GM18508 (cell line): ENCODE results near the gene KLHL3.

Source experiments
- ATAC-seq: cut with Tn5 transposase; IDR thresholded peaks from one replicate; pipeline ENCODE4 v1.9.1; 2021; ENCODE audit warnings: moderate number of reproducible peaks; ENCODE audit not compliant: insufficient read depth, unreplicated experiment

The KLHL3 gene

DNA sequence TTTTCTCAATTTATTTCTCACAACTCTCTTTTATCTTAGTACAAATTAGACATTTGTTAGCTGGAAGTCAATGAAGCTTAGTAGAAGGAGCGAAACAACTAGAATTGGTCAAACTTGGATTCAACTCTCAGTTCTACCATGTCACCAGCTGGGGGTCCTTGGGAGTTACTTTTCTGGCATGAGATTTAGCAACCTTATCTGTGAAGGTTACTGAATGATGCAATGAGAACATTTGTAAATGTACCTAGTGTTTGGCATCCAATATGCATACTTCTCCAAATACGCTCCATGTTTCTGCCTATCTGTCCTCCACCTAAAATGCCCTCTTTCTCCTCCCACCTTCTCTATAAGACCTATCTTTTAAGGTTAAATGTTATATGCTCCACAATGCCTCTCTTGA lies 12.0 kb upstream of the KLHL3 start:
- ATAC-seq: no peak

DNA sequence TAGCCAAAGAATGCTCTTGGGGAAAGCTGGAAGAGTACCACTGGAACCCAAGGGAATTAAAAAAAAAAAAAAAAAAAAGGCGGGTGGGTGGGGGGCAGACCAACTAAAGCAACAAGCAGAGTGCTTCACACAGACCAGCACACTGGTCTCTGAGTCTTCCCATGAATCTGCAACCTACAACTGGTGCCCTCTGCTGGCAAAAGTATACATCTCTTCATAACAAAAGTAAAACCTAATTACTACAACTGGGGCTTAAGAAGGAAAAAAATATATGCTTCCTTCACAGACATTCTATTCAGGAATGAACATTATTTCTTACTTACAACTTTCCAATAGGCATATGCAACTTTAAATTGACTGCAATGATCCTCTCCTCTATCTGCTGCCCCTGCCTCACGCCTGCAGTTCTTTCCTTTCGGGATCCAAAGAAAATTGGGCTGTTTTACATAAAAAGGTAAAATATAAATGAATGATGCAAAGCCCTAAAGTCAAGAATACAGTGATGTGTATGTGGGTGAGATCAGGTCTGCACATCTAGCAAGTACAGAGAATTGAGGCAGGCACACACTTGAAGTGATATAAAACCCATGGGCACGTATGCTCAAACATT lies 7.2 kb upstream of the KLHL3 start:
- ATAC-seq: no peak

- no peak for ATAC-seq
Measured at GRCh38 chr5:137741718-137742117, 5.8 kb upstream of the KLHL3 start.

GRCh38 chr5:137739737-137740136 lies 3.8 kb upstream of the KLHL3 start:
- no peak for ATAC-seq

DNA sequence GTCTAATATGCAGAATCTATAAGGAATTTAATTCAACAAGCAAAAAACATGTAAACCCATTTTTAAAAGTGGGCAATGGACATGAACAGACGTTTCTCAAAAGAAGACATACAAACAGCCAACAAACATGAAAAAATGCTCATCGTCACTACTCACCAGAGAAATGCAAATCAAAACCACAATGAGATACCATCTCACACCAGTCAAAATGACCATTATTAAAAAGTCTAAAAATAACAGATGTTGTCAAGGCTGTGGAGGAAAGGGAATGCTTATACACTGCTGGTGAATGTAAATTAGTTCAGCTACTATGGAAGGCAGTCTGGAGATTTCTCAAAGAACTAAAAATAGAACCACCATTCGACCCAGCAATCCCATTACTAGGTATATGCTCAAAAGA lies 3.1 kb upstream of the KLHL3 start:
- ATAC-seq: no peak

DNA sequence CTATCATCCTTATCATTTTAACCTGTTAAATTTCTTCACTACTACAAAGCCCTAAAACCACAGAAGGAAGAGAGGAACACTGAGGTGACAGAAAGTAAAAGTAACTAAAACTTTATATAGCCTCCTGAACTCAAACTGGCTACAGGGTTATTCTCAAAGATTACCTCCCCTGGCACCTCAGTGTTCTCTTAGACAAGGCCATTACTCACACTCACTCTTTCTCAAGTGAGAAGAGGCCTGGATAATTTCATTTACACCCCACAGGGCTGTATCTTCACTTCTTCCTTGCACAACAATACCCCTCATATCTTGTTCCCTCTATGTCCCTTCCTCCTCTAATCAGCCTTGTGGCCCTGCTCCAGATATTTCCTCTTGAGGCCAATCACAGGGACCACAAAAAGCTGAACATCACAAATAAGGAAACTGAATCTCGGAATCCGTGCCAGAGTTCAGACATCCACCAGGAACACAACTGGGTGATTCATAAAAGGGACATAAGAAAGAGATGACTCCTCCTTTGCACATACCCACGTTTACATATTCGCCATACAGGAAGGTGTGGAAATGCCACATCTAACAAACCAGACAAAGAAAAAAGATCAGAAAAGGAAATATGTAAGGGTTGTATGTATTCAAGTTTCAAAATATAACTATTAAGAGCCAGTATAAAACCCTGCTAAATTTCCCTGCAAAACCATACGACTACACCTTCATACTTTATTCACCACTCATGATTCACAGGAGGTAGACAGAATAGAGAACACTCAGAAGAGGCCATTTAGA lies 1.7 kb upstream of the KLHL3 start:
- ATAC-seq: no peak

- ATAC-seq: no peak
Measured at GRCh38 chr5:137736496-137736895, 607 bp upstream of the KLHL3 start.

- no peak for ATAC-seq
Measured at GRCh38 chr5:137734962-137735554, 831 bp downstream of the KLHL3 start.

GRCh38 chr5:137734331-137734730 lies 1.6 kb downstream of the KLHL3 start:
- no peak for ATAC-seq

DNA sequence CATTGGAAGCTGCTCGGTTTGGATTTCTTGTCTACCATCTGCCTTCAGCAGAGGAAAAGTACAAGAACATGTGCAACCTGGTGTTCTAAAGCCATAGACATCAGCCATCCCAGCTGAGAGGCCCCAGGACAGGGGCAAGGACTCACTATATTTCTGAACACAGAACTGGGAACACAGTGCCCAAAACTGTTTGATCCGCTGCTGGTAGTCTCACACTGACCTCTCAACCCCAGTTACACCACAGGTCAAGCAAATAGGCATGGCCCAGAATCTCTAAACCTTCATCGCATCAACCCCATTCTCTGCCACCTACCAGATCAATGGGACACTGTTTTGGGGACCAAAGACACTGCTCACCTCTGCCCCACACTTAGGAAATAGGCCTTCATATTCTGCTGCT lies 2.0 kb downstream of the KLHL3 start:
- no peak for ATAC-seq

- no peak for ATAC-seq
Measured at GRCh38 chr5:137733006-137733405, 2.9 kb downstream of the KLHL3 start.

DNA sequence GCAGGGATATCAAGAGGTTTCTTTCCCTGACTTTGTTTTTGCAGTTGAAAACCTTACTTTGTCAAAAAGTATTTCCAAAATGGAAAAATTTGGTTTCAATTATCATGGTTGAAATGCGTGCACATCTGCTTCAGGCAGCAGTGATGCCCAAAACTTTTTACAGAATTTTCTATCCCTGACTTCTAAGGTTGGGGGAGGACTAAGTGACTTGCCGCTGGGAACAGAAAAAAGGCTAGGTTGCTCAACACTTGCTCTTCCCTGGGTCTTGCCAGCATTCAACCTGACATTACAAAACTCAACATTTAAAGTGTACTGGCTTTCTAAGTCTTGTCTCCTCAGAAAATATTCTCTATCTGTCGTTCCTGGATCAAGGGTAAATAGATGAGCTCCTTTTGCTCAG lies 4.7 kb downstream of the KLHL3 start:
- ATAC-seq: no peak

DNA sequence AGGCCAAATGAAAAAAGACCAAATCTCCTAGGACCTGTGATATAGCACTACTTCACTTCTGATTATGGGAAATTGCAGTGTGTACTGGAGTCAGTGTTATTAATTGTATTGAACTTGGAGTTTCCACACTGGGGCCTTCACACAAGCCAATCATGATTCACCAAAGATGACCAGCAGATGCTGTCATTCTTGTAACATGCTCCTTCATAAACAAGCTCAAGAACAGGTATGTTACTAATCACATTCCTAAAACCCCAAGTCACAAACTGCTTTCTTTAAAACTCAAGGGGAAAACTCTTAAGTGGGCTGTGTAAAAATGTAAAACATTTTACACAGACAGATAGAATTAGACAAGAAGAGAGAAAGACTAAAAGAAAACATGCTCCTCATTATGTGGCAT lies 5.6 kb downstream of the KLHL3 start:
- no peak for ATAC-seq

DNA sequence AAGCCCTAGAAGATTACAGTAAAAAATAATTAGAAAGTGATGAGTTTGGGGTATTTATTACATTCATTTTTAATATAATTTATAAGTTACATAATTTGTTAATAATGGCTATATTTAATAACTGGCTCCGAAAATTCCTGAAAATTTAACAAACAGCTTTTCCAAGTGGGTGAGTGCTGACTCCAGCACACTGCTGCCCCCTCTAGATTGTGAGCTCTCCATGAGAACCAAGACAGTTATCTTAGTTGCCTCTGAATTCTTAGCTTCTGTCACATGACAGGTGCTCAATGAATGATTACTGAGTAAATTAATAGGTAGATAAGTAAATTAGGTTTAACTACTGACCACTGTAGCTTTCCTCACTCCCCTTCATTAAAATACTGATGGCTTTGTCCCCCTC lies 7.8 kb downstream of the KLHL3 start:
- no peak for ATAC-seq

DNA sequence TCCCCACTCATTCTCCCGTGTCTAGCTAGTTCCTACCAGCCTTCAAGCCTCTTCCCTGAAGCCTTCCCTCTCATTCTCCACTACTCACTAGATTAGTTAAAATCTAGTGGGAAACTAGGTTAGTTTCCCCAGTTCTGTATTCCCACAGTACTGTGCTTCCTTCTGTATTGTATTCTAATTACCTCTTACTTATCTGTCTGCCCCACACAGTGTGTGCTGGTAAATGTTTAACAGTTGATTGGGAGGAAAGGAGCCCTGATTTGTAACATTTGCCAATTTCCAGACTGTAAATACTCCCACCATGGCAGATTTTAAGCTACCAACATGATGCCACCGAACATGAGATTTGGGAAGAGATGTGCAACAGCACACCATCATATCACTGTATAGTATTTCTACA lies 8.3 kb downstream of the KLHL3 start:
- no peak for ATAC-seq

DNA sequence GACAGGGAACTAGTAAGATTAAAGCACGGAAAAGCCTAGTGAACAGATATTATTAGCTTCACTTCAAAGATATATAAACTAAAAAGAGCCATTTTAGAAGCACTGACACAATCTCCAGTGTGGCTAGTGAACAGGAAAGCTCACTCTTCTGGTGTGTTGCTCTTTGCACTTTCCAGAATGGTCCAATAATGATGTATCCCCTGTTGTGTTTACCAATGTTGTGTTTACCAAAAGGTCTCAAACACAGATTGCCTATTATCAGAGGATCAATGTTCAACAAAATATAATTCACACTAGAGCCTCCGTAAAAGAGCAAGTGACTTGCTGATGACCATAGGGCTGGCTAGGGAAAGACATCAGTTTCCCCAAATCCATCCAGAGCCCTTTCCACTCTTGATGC lies 11.6 kb downstream of the KLHL3 start:
- no peak for ATAC-seq

DNA sequence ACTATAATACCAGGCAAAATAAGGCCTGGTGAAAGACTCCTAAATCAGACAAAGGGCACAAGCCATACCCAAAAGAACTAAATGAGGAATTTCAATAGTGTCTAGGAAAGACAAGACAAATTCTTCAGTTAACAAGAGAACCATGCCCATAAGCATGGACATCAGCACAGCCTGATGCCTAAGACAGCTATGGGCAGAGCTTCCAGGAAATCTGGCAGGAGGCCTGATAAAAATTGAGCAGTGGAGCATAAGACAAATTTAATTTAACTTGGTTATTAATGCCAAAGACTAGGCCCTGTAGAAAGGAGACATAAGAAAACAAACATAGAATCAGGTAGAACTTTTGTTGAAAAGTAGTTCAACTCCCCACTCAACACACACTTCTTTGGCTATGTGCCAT lies 17.3 kb downstream of the KLHL3 start:
- no peak for ATAC-seq

DNA sequence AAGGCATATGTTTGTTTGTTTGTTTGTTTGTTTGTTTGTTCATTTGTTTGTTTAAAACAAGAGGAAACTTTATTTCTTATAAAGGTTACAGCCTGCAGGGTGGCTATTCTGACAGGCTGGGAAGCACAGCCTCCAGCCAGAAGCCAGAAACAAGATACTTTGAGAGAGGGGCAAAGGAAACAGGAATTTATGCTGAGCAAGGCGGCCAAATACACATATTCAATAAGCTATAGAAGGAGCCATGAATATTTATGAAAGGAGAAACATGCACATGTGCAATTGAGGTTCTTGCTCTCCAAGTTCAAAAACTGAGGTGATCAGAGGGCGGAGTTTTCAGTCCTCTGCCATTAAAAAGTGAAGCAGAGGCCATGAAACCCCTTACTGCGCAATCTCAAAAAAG lies 19.6 kb downstream of the KLHL3 start:
- no peak for ATAC-seq

DNA sequence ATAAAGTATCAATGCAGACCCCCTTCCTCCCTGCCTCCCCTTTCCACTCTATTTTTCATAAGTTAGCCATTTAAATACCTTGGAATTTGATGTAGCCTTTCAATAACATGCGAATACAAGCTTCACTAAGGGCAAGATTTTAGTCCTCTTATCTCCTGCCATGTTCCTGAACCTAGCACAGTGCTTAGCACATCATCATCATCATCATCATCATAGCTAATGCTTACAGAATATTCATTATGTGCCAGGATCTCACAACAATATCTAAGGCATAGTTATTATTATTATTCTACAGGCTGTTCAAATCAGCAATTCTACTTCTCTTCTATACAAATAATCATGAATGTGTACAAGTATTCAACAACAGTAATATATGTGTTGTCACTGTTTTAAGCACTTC lies 20.4 kb downstream of the KLHL3 start:
- ATAC-seq: no peak

DNA sequence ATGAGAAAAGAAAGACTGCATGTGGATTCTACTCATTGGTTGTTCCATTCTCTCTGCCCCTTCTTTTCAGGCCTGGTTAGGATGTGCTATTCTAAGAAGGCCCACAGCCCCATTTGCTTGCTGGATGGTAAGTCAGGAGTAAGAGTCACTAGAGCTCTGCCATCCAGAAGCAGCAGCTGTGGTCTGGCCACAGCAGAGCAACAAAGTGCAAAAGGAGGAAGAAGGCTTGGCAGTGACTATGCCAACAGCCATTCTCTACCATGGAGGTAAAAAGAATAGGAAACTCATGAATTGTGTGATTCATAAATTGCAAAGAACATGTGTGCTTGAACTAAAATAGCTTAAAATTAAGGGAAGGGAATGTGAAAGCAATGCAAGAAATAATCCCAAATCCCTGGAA lies 20.9 kb downstream of the KLHL3 start:
- ATAC-seq: no peak

DNA sequence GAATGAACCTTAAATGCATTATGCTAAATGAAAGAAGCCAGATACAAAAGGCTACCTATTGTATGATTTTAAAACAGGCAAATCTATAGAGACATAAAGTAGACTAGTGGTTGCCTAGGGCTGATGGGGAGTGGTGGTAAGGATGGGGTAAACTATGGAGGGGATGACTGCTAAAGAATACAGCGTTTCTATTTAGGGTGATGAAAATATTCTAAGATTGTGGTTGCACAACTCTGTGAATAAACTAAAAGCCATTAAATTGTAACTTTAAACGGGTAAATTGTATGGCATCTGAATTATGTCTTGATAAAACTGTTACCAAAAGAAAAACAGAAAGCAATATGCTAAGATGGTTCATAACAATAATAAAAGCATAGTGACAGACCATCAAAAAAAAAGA lies 21.4 kb downstream of the KLHL3 start:
- ATAC-seq: no peak

DNA sequence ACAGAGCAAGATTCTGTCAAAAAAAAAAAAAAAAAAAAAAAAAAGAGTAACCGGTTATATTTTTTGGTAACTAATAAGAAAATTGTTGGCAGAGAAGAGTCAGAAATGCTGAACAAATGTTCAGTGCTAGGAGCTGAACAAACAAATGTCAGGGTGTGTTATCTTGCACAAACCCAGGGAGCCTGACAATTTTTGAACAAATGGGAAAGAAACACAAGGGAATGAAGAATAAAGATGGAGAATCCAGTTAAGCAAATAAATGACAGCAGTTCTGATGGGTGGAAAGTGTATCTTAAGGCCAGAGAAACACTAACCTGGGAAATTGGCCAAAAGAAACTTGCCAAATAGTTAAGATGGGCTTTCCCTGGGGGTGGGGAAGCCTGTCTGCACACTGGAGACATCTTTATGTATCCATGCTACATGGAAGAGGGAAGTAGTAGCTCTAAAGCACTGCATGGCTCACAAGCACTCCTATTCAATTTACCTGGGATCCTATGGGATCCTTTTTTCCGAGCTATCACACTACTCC lies 23.7 kb downstream of the KLHL3 start:
- ATAC-seq: no peak
